HG03457 (cell line): Measurements from ENCODE around the gene BCL2A1.
"Not testable (repeated sequence)": the region's sequence is repeated elsewhere in the genome, so short reads cannot be mapped to it uniquely, and the experiment has no call there.

Experiments used
- ATAC-seq: cut with Tn5 transposase; IDR thresholded peaks from one replicate; pipeline ENCODE4 v1.9.1; 2021; ENCODE audit warnings: moderate number of reproducible peaks; ENCODE audit not compliant: unreplicated experiment

The BCL2A1 gene

DNA sequence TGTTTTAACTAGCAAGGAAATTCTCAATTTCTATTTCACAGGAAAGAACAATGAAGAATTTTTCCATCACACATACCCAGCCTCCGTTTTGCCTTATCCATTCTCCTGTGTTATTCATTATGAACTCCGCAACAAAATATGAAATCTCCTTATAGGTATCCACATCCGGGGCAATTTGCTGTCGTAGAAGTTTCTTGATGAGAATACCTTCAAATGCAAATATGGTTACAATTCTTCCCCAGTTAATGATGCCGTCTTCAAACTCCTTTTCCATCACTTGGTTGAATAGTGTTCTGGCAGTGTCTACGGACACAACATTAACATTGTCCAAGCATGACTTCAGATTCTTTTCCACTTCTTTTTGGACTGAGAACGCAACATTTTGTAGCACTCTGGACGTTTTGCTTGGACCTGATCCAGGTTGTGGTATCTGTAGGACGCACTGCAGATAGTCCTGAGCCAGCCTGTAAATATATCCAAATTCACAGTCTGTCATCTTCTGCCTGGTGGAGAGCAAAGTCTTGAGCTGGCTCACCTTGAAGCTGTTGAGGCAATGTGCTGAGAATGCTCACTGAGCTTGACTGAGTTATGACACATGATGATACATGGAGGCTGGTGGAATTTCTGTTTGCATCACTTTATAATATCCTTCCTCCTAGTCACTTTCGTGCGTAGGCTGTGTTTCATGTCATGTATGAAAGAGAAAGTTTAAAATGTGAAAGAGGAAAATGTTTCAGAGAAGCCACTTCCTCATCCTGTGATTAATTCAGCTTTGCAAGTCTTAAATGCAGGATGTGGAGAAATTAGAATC lies at the start of gene BCL2A1:
Gene BCL2A1, minus strand, starts transcription at position 573 of the 811 bp plus-strand sequence. Its CDS starts 77 bp downstream, at position 496.
- peak; percentile 40 for ATAC-seq

DNA sequence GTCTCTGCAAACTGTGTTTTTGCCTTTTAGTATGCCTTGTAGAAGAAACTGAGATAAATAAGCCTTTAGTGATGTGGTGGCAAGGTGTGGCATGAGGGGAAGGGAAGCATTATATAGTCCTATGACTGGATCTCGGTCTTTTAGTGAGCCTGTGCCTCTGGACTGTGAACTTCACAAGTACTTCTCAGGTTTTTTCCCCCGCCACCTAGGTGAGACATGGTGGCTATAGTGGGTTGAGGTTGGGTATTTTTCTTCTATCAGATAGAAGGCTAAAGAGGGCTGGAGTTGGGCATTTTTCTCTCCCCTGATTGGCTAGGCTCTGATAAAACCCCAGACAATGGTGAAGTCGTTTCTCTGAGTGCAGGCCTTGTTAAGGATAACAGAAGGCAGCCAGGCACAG lies 49.7 kb upstream of the BCL2A1 start:
- ATAC-seq, result no peak

DNA sequence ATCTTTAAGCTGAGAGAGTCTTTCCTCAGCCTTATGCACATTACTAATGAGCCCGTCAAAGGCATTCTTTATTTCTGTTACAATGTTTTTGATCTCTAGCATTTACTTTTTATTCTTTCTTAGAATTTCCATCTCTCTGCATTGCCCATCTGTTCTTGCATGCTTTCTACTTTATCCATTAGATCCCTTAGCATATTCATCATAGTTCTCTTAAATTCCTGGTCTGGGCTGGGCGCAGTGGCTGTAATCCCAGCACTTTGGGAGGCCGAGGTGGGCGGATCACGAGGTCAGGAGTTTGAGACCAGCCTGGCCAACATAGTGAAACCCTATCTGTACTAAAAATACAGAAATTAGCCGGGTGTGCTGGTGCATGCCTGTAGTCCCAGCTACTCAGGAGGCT lies 49.2 kb upstream of the BCL2A1 start:
- not testable (repeated sequence) for ATAC-seq

DNA sequence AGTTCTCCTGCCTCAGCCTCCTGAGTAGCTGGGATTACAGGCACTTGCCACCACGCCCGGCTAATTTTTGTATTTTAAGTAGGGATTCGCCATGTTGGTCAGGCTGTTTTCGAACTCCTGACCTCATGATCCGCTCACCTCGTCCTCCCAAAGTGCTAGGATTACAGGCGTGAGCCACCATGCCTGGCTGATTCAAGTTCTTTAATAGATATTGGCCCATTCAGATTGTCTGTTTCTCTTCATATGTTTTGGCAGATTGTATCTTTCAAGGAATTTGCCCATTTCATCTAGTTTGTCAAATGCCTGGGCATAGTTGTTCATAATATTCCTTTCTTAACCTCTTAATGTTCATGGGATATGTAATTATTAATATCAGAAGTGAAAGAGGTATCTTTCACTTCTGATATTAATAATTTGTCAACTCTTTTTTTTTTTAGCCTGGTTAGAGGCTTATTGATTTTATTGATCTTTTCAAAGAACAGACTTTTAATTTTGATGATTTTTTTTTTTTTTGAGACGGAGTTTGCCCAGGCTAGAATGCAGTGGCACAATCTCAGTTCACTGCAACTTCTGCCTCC lies 48.3 kb upstream of the BCL2A1 start:
- no peak for ATAC-seq

DNA sequence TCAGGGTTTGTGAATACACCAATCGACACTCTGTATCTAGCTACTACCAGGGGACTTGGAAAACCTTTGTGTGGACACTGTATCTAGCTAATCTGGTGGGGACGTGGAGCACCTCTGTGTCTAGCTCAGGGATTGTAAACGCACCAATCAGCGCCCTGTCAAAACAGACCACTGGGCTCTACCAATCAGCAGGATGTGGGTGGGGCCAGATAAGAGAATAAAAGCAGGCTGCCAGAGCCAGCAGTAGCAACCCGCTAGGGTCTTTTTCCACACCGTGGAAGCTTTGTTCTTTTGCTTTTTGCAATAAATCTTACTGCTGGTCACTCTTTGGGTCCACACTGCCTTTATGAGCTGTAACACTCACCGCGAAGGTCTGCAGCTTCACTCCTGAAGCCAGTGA lies 46.1 kb upstream of the BCL2A1 start:
- ATAC-seq, result not testable (repeated sequence)

DNA sequence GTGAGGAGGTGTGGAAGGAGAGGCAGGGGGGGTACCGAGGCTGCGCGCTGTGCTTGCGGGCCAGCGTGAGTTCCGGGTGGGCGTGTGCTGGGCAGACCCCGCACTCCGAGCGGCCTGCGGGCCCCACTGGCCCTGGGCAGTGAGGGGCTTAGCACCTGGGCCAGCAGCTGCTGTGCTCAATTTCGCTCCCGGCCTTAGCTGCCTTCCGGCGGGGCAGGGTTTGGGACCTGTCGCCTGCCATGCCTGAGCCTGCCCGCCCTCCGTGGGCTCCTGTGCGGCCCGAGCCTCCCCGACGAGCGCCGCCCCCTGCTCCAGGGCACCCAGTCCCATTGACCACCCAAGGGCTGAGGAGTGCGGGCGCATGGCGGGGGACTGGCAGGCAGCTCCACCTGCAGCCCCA lies 45.5 kb upstream of the BCL2A1 start:
- ATAC-seq, result not testable (repeated sequence)

DNA sequence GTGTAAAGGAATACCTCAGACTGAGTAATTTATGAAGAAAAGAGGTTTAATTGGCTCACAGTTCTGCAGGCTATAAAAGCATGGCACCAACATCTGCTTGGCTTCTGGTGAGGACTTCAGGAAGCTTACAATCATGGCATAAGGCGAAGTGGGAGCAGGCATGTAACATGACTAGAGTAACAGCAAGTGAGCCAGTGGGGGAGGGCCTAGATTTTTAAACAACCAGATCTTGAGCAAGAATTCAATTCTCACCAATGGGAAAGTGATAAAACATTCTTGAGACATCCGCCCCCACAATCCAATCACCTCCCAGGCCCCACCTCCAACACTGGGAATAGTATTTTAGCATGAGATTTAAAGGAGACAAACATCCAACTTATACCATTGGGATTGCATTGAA lies 44.2 kb upstream of the BCL2A1 start:
- no peak for ATAC-seq

DNA sequence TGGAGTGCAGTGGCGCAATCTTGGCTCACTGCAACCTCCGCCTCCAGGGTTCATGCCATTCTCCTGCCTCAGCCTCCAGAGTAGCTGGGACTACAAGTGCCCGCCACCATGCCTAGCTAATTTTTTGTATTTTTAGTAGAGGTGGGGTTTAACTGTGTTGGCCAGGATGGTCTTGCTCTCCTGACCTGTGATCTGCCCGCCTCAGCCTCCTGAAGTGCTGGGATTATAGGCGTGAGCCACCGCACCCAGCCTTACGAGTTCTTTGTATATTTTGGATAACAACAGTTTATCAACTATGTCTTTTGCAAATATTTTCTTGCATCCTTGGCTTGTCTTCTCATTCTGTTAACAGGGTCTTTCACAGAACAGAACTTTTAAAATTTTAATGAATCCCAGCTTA lies 43.2 kb upstream of the BCL2A1 start:
- not testable (repeated sequence) for ATAC-seq

DNA sequence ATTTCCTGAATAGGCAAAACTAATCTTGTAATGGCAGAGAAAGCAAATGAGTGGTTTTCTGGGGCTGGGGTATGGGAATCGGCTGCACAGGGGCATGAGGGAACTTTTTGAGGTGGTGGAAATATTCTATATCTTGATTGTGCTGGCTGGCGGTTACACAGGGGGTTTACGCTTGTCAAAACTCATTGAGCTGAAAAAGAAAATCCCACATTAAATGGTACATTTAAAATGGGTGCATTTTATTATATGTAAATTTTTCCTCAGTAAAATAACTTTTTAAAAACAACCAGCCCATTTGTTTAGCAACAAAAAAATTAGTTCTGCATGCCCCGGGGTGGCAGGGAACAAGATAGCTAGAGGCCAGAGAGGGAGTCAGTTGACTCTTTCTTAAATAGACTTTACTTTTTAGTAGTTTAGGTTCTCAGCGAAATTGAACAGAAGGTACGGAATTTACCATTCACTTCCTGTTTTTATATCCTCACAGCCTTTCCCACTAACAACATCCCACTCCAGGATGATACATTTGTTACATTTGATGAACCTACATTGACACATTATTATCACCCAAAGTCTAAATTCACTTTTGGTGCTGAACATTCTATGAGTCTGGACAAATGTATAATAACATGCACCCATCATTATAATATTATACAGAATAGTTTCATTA lies 41.2 kb upstream of the BCL2A1 start:
- ATAC-seq, result no peak

DNA sequence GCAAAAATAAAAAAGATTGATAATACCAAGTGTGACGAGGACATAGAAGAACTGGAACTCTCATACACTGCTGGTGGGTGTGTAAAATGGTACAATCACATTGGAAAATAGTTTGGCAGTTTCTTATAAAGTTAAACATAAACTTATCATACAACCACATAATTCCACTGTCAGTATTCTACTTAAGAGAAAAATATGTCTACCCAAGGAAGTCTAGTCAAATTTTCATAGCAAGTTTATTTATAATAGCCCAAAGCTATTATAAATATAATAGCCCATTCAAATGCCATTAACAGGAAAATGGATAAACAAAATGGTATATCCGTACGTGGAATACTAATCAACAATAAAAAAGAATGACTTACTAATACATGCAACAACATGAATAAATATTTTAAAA lies 40.6 kb upstream of the BCL2A1 start:
- ATAC-seq, result no peak

DNA sequence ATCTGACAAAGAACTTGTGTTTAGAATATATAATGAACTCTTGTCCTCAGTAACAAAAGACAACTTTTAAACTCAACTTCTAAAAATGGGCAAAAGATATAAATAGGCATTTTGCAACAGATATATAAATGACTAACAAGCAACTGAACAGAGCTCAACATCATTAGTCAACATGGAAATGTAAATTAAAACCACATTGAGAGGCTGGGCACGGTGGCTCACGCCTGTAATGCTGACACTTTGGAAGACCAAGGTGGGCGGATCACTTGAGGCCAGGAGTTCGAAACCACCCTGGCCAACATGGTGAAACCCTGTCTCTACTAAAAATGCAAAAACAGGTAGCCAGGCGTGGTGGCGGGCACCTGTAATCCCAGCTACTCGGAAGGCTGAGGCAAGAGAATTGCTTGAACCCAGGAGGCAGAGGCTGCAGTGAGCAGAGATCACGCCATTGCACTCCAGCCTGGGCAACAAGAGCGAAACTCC lies 40.1 kb upstream of the BCL2A1 start:
- ATAC-seq, result not testable (repeated sequence)

DNA sequence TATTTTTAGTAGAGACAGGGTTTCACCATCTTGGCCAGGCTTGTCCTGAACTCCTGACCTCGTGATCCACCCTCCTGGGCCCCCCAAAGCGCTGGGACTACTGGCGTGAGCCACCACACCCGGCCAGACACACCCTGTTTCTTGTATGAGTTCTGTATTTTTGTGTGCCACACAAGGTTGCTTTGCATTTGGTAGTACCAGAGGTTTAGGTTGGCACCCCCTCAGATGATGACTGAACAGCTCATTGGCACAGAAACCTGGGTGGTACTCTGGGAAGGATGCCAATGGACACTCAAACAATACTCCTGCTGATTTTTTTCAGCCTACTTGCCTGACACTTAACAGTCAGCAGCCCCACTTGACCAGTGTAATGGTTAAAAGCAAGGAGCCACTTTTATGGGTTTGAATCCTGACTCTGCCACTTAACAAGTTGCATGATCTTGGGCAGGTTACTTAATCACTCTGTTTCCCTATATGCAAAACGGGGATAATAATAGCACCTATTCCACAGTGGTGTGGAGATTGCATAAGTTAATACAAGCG lies 39.2 kb upstream of the BCL2A1 start:
- ATAC-seq, result no peak

DNA sequence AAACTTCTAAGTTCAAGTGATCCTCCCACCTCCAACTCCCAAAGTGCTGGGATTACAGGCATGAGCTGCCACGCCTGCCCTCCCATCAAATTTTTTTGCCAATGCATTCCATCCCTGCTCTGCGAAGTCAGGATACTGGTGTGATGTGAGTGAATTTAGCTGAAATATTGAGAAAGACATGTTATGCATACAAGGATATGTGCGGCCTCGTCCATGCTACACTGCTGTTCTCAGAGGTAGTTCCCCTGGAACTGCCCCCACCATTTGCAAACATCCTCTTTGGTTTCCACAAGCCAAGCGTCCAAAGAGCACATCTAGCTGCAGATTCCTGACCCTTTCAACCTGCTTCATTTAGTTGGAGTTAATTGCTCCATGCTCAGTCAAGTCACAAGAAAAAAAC lies 36.5 kb upstream of the BCL2A1 start:
- no peak for ATAC-seq

DNA sequence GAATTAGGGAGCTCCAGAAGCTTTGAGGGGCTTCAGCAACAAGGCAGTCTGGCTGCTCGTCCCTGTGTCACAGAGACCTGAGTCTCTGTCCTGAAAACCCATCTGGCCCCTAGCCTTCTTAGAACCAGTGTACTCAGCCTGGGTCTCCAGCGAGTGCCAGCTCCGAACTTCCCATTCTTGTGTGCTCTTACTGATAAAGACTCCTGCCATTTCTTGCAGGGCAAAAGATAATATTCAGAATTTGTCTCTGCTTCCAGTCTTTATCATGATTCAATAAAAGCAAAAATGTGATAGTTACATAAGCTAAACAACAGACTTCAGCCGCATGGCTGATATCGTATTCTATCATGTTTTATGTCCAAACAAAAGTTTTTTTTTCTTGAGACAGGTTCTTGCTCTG lies 36.0 kb upstream of the BCL2A1 start:
- ATAC-seq, result no peak

DNA sequence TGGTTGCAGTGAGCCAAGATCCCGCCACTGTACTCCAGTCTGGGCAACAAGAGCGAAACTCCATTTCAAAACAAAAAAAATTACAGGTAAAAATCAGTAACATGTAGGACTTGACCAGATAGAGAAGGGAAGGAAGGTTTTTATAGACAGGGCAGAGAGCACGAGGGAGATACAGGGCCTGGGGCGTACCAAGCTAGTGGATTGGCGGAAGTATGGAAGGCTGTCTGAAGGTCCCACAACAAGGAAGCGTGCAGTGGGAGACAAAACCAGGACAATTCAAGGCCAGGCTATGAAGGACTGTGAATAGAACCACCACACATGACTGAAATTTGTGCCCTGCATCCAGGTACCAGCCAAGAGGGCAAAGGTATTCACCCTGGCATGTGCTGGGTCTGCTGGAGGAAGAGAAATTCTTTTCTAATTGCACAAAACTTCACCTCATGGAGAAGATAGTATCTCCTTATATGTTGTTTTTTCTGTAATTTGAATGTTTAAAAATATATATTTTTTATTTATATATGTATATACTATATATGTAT lies 33.0 kb upstream of the BCL2A1 start:
- ATAC-seq, result no peak

DNA sequence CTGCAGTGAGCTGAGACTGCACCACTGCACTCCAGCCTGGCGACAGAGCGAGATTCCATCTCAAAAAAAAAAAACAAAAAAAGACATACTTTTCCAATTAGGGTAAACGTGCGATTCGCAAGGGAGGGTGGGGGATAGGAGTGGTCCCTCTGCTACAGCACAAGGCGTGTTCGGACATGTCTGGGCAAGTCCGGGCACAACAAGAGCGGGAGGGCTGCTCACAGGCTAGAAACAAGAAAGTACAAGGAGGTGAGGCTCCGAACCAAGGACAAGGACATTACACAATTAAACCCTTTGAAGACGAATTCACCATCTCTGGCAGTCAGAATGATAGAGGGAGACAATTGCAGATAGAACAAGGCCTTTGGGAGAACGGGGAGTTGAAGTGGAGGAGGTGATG lies 32.2 kb upstream of the BCL2A1 start:
- ATAC-seq, result no peak

DNA sequence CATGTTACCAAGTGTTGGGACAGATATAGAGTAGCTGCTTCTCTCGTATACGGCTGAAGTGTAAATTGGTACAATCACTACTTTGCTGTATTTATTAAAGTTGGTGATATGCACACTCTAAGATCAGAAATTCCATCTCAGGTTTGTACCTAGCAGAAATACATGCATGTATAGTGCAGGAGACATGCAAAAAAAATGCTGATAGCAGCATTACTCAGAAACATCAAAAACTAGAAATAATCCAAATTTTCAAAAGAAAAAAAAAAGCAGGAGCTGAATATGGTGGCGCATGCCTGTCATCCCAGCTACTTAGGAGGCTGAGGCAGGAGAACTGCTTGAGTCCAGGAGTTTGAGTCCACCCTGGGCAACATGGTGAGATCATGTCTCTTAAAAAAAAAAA lies 31.3 kb upstream of the BCL2A1 start:
- ATAC-seq, result no peak

DNA sequence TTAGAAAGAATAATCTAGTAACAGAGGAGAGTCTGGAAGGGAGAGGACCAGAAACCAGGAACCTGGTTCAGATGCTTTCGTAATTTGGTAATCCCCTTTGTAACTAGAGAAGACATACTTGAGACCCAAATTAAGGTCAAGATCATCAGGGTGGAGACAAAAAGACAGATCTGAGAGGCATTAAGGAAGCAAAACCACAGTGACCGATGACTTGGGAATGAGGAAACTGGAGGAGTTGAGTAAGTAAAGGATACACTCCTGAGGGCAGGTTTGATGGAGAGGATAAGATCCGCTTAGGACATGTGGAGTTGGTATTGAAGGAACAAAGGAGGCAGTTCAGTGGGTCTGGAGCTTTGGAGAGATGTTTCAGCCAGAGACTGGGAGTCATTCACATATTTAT lies 23.6 kb upstream of the BCL2A1 start:
- no peak for ATAC-seq

DNA sequence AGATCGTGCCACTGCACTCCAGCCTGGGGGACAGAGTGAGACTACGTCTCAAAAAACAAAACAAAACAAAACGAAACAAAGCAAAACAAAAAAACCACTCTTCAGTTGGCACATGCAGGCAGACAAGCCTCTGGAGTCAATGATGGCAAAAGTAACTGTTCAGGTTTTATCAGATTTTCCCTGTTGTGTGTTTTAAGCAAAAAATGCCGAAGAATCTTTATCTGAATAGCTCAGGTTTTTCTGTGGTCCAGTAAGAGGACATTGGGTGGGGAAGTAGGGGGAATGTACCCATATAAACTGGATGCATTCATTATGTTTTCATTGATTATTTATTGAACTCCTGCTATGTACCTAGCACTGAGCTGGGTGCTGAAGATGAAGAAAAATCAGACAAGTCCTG lies 20.8 kb upstream of the BCL2A1 start:
- ATAC-seq, result no peak

DNA sequence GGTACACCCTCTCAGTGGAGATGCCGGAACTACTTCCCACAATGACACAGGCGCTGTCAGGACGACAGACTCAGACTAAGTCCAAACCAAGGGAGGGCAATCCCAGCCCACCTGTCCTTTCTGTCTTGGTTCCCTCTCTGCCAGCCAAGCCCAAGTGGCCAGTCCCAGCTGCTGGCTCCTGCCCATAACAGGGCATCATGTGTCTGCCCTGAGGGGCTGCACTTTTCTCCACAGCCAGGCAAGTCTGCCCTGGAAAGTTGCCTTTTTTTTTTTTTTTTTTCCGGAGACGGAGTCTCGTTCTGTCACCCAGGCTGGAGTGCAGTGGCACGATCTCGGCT lies 20.0 kb upstream of the BCL2A1 start:
- no peak for ATAC-seq

DNA sequence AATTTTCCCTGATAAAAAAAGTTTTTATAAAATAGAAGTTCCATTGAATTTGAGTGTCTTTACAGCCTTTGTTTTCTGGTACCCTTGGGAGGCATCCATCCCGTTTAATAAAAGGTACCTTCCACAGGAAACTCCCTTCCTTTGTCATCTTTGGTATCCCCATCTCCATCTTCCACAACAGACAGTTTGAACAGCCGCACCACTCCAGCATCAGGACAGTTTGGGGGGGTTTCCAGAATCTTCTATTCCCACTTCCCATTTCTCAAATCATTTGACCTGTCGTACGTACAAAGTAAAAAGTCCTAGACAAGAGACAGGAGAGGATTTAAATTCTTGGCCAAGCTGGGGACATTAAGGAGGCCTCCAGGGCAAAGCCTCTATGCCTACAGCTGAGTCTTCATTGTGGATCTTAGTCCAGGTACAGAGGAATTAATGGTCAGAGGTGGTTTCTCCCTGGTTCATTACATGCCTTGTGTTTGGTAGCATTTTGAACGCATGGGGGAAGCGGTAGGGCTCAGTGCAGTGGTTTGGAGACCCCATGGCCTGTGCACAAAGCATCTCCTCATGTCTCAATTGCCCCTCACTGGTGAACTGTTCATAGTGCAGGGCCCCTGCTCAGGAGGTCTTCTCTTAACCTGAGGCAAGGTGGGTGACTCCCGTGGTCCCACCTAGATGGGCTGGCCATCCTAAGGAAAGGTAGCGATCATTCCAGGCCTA lies 19.4 kb upstream of the BCL2A1 start:
- no peak for ATAC-seq
